Measurements from ENCODE around the gene PARP3.

DNA sequence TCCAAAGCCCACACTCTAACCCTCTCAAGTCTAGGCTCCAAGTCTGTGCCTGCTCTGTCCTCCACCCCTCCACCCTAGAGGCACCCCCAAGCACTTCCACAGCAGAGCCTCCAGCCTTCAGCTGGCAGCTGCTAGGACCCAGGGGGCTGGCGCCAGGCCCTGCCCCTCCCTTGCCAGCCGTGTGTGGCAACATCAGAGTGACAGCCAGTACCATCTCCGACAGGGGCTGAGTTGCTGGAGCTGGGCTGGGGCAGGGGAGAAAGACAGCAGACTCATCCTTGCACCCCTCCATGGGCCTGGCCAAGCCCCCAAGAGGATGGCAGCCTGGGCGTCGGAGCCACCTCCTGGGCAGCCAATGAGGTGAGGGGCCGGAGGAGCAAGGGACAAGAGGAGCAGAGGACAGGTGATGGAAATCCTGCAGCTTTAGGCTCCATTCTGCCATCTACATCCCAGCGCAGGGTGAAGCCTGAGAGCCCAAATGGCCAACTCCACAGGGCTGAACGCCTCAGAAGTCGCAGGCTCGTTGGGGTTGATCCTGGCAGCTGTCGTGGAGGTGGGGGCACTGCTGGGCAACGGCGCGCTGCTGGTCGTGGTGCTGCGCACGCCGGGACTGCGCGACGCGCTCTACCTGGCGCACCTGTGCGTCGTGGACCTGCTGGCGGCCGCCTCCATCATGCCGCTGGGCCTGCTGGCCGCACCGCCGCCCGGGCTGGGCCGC, 13.2 kb downstream of the PARP3 start, which contains the start of gene GPR62:
- TF ChIP-seq CTCF (IDR thresholded peaks at IDR 0.05) (no peak), POLR2A (IDR thresholded peaks at IDR 0.05) (no peak)
